D341Med (cell line): ENCODE measurements around the gene CEP104.

Experiments
- DNase-seq: peaks from one replicate; pipeline ENCODE4 v3.0.0; 2012; ENCODE audit warnings: low spot score

Gene CEP104

GRCh38 chr1:3856923-3857790 lies at the start of gene CEP104, which contains the start of gene DFFB:
CEP104 (minus strand) TSS chr1:3857211; CDS start chr1:3852407, 4,804 bp downstream.
DFFB (plus strand) TSS chr1:3857476; CDS start chr1:3857604, 128 bp downstream.
- peak; percentile 99 for DNase-seq

GRCh38 chr1:3906672-3907020 lies 49.6 kb upstream of the CEP104 start:
- DNase-seq, result no peak

DNA sequence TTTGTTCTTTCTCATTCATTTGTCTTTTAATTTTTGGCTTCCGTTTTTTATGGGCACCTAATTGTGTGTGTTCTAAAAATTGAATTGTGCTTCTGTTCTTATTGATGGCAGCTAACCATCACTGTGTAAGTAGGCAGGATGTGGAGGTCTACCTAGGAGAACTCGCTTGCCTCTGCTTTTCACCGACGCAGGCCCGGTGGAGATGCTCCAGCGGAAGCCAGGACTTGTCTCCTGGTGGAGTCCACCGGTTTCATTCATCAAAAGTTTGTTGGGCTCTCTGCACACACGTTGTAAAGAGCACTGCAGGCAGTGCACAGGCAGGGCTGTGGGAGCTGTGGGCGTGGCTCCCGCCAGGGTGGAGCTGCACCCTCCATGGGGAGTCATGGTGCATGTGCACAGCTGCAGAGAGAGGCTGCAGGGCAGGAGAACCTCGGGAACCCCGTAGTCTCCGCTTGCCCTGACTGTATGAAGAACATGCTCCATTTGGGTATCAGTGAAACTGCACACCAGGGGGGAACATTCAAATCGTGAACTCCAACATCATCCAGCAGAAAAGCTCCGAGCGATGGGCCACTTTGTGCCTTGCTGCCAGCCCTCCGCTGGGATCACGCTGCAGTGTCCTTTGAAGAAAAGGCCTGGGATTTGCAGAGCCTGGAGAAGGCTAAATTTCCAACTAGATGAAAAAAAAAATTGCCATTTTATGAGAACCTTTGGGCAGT lies 49.1 kb upstream of the CEP104 start:
- DNase-seq, result no peak

- no peak for DNase-seq
Measured at GRCh38 chr1:3905266-3905952, 48.4 kb upstream of the CEP104 start.

GRCh38 chr1:3904843-3905185 lies 47.8 kb upstream of the CEP104 start:
- no peak for DNase-seq

DNA sequence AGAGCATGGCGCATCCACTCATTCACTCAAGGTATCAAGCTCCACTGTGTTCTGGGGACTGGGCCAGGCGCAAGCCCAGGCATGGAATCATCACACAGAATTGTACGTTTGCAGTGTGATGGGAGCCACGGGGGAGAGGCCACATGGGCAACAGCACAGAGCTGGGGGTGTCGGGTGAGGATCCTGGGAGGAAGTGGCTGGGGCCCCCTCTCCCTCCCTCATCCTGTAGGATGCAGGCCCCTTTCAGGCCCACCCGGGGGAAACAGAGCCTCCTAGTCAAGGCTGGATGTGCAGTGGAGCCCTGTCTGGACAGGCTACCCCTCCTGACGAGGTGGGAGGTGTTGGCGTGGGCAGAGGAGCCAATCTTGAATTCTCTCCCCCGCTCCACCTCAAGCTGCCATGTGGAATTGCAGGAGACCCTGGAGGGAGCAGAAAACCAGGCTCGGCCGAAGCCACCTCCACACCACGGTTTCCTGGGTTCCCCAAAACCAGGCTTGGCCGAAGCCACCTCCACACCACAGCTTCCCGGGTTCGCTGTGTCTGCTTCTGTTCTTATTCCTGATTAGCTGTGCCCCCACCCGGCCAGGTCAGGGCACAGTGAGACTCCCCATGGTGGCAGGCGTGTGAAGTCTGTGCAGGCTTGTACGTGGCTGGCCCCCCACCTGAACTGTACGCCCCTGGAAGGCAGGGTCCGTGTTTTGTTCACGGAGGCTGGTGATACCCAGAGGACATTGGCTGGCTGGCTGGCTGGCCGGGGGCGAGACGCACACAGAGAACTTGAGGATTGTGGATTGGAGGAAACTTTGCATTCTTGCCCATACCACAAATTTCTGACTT lies 47.2 kb upstream of the CEP104 start:
- DNase-seq, result no peak

GRCh38 chr1:3903141-3904005 lies 46.4 kb upstream of the CEP104 start:
- DNase-seq, result no peak

GRCh38 chr1:3902571-3903091 lies 45.6 kb upstream of the CEP104 start:
- DNase-seq, result no peak

DNA sequence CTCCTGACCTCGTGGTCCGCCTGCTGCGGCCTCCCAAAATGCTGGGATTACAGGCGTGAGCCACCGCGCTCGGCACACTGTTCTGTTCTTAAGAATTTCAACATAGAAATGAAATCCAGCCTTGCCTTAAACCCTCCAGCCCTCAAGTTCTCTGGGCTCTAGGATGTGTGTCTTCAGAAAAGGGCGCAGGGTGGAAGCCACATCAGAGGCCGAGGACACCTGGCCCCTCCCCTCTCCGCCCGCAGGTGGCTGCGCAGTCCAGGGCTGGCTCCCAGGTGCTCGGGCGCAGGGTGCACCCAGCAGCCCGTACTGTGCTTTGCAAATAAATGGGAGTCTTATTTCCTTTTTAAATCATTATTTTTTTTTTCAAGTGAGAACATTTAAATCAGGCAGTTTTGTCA lies 45.1 kb upstream of the CEP104 start:
- DNase-seq, result no peak

GRCh38 chr1:3900969-3901529 lies 44.0 kb upstream of the CEP104 start:
- DNase-seq, result peak; percentile 96

DNA sequence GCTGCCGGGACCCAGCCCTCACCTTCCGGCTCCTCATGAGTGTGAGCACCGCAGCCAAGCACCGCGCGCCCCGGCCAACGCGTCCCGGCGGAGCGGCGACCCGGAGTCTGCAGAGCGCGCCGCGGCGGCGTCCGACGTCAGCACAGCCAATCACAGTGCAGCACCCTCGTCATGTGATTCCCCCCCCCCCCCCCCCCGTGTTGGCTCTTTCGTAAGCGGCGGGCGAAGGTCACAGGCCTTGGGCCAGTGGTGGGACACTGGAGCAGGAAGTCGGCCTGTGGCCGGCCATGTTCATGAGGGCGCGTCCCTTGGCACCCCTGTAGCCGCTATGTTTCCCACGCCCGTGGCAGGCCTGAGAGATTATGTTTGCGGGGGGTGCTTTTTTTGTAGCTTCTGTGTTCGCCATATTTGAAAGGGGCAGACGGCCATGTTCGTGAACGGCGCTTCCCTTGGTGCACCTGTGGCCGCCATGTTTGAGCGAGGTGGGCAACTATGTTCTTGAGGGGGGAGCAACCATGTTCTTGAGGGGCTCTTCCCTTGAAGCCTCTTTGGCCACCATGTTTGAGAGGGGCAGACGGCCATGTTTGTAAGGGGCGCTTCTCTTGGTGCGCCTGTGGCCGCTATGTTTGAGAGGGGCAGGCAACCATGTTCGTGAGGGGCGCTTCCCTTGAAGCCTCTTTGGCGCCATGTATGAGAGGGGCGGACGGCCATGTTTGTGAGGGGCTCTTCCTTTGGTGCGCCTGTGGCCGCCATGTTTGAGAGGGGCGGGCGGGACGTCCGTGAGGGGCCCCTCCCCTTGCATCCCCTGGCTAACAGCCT lies 43.3 kb upstream of the CEP104 start, which contains the start of gene C1orf174:
Gene C1orf174, minus strand, starts transcription at position 123 of the 819 bp plus-strand sequence. Its CDS starts 86 bp downstream, at position 37.
- DNase-seq, result peak; percentile 95

- DNase-seq, result peak; percentile 54
Measured at GRCh38 chr1:3899754-3900149, 42.7 kb upstream of the CEP104 start.

GRCh38 chr1:3898994-3899753 lies 42.2 kb upstream of the CEP104 start:
- no peak for DNase-seq

DNA sequence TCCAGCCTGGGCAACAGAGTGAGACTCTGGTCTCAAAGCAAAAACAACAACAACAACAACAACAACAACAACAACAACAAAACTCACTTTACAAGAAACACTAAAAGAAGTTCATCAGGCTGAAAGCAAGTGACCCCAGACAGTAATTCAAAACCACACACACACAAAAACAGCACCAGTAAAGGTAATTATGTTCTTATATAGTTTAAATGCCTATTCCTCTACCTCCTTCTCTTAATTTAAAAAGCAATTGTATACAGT lies 41.4 kb upstream of the CEP104 start:
- DNase-seq, result no peak

GRCh38 chr1:3896396-3897000 lies 39.5 kb upstream of the CEP104 start:
- no peak for DNase-seq

- no peak for DNase-seq
Measured at GRCh38 chr1:3895951-3896325, 38.9 kb upstream of the CEP104 start.

- no peak for DNase-seq
Measured at GRCh38 chr1:3895279-3895950, 38.4 kb upstream of the CEP104 start.
